Natural killer cell (primary cell): ENCODE results near the gene SCARB1. TPM values are rescaled to one million over a fixed set of nuclear protein-coding genes. Genes with fewer than 3 reads are reported as not detected.

Experiments used
- ATAC-seq, 3 donors: fragments of 150-1000 bp in 2 of 3; fragments of 200-7000 bp in 1 of 3; cut with Tn5 transposase; 1 replicate in 1 of 3; 2 replicates in 2 of 3; pipeline ENCODE4 v1.10.0; 2021; ENCODE audit warnings: mild to moderate bottlenecking in 2 of 3, moderate library complexity in 2 of 3
- DNase-seq, 2 donors: peaks; one replicate each; pipeline versions ENCODE4 v3.0.0 to v3.0.0-alpha.2; 2013 to 2021; ENCODE audit warnings: mixed read lengths in 1 of 2
- H3K27ac ChIP-seq: one replicate; pipeline ENCODE4 v1.5.1; 2013; ENCODE audit warnings: mild to moderate bottlenecking, low read length
- H3K27me3 ChIP-seq: one replicate; pipeline ENCODE4 v1.6.1; 2013; ENCODE audit warnings: low read length; ENCODE audit not compliant: control insufficient read depth, insufficient read depth
- H3K36me3 ChIP-seq: one replicate; pipeline ENCODE4 v1.6.1; 2013; ENCODE audit warnings: low read length; ENCODE audit not compliant: control insufficient read depth, insufficient read depth
- H3K4me1 ChIP-seq: one replicate; pipeline ENCODE4 v1.6.1; 2013; ENCODE audit warnings: low read length; ENCODE audit not compliant: control insufficient read depth, insufficient read depth
- H3K4me3 ChIP-seq: one replicate; pipeline ENCODE4 v1.5.1; 2013; ENCODE audit warnings: low read length
- H3K9me3 ChIP-seq: one replicate; pipeline ENCODE4 v1.6.1; 2013; ENCODE audit warnings: low read length; ENCODE audit not compliant: control insufficient read depth, insufficient read depth
- H3K27ac Mint-ChIP-seq, 2 donors: one replicate each; pipeline ENCODE4 v1.8.0; 2022; ENCODE audit warnings: mild to moderate bottlenecking in 2 of 2, mixed read lengths in 2 of 2, moderate library complexity in 1 of 2
- H3K27me3 Mint-ChIP-seq, 2 donors: one replicate each; pipeline ENCODE4 v1.8.0; 2022; ENCODE audit warnings: low read depth in 2 of 2, mixed read lengths in 2 of 2
- H3K36me3 Mint-ChIP-seq: one replicate; pipeline ENCODE4 v1.8.0; 2022; ENCODE audit warnings: mixed read lengths
- H3K4me1 Mint-ChIP-seq, 2 donors: one replicate each; pipeline ENCODE4 v1.8.0; 2022; ENCODE audit warnings: mixed read lengths in 2 of 2
- H3K4me3 Mint-ChIP-seq: one replicate; pipeline ENCODE4 v1.8.0; 2022; ENCODE audit warnings: mild to moderate bottlenecking, moderate library complexity, mixed read lengths
- H3K9me3 Mint-ChIP-seq, 2 donors: one replicate each; pipeline ENCODE4 v1.8.0; 2022; ENCODE audit warnings: mixed read lengths in 2 of 2
- WGBS: methylation state at CpG from one replicate; pipeline ENCODE4 v1.1.7; 2013; ENCODE audit warnings: missing lambda C conversion rate; ENCODE audit not compliant: insufficient coverage; 5-methylcytosine and 5-hydroxymethylcytosine counted together
- intact Hi-C: fragments of 100-400 bp; cut with micrococcal nuclease; formaldehyde crosslinking; loops from one replicate; pipeline ENCODE4 v1.14.2; 2022
- total RNA-seq, 4 donors: library from RNA; stranded (reverse); fragments of 120-200 nt in 1 of 4; gene quantifications; one replicate each; pipeline versions ENCODE4 v1.2.3 to v1.2.4, GENCODE V29; 2013 to 2022
- TF ChIP-seq, protein P1 (sequence below): fragments of 200-600 bp; IDR thresholded peaks from one replicate; pipeline ENCODE4 v1.8.0; 2022; ENCODE audit warnings: antibody characterized with exemption

SCARB1 gene
- total RNA-seq, 3 donors from 2014 or later (not counting 1 experiment from before 2014, with no cell fraction given) = 1.1 to 2.7 (median 1.3) TPM

- Histone ChIP-seq H3K27ac (no peak overlapping the region), H3K27me3 (peaks cover 2% of the 10 kb centered on the region), H3K4me1 (peaks cover 23% of the 10 kb centered on the region), H3K36me3 (no peaks in the 10 kb centered on the region), H3K9me3 (no peaks in the 10 kb centered on the region), H3K4me3 (no peak overlapping the region)
- Mint-ChIP-seq H3K27ac (no peak overlapping the region), H3K36me3 (no peaks in the 10 kb centered on the region), H3K4me3 (no peak overlapping the region), H3K4me1 (peaks cover 0 to 5% of the 10 kb centered on the region in 2 donors), H3K9me3 (no peaks in the 10 kb centered on the region), H3K27me3 (peaks cover 6 to 20% of the 10 kb centered on the region in 2 donors)
- TF ChIP-seq, protein P1, sequence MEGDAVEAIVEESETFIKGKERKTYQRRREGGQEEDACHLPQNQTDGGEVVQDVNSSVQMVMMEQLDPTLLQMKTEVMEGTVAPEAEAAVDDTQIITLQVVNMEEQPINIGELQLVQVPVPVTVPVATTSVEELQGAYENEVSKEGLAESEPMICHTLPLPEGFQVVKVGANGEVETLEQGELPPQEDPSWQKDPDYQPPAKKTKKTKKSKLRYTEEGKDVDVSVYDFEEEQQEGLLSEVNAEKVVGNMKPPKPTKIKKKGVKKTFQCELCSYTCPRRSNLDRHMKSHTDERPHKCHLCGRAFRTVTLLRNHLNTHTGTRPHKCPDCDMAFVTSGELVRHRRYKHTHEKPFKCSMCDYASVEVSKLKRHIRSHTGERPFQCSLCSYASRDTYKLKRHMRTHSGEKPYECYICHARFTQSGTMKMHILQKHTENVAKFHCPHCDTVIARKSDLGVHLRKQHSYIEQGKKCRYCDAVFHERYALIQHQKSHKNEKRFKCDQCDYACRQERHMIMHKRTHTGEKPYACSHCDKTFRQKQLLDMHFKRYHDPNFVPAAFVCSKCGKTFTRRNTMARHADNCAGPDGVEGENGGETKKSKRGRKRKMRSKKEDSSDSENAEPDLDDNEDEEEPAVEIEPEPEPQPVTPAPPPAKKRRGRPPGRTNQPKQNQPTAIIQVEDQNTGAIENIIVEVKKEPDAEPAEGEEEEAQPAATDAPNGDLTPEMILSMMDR = no peak
- DNase-seq = no peak
- 66% methylated on average over 2 of the region's 2 CpGs for WGBS
- no peak for ATAC-seq
- intact Hi-C loops = no loop called here
Measured at GRCh38 chr12:124731869-124732268, 131.8 kb downstream of the SCARB1 start.

DNA sequence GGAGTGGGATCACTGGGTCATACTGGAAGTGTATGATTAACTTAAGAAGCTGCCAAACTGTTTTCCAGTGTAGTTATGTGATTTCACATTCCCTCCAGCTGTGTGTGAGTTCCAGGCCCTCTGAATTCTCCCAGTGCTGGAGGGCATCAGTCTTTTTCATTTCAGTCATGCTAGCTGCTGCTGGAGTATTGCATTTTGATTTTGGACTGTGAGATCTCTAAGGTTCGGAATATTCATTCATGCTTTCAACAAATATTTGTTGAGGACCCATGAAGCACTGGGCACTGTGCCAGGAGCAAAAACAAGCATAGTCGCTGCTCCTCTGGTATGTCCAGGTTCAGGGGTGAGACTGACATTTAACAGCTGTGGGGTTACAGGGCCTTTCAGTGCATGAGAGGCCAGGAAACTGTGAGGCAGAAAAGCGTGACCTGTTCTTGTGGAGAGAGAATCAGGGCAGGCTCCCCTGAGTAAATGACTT is 133.2 kb downstream of the SCARB1 start:
- H3K27ac ChIP-seq = no peak overlapping the region
- WGBS = 73% methylated on average over 3 of the region's 3 CpGs
- H3K9me3 Mint-ChIP-seq = no peaks in the 10 kb centered on the region
- peaks cover 10% of the 10 kb centered on the region for H3K4me1 ChIP-seq
- no peak overlapping the region for H3K4me3 ChIP-seq
- TF ChIP-seq, protein P1 = no peak
- peaks cover 14 to 30% of the 10 kb centered on the region in 2 donors for H3K27me3 Mint-ChIP-seq
- no peaks in the 10 kb centered on the region for H3K36me3 Mint-ChIP-seq
- no peaks in the 10 kb centered on the region for H3K9me3 ChIP-seq
- no peak overlapping the region for H3K4me3 Mint-ChIP-seq
- ATAC-seq (no peak), DNase-seq (no peak)
- no peak overlapping the region for H3K27ac Mint-ChIP-seq
- H3K27me3 ChIP-seq = peaks cover 2% of the 10 kb centered on the region
- intact Hi-C loops = no loop called here
- H3K4me1 Mint-ChIP-seq = no peaks in the 10 kb centered on the region
- H3K36me3 ChIP-seq = no peaks in the 10 kb centered on the region

GRCh38 chr12:124727922-124728321 is 135.7 kb downstream of the SCARB1 start:
- H3K36me3 Mint-ChIP-seq = no peaks in the 10 kb centered on the region
- no peak overlapping the region for H3K27ac Mint-ChIP-seq
- H3K4me3 Mint-ChIP-seq = no peak overlapping the region
- H3K4me1 ChIP-seq = no peaks in the 10 kb centered on the region
- 93% methylated on average over 9 of the region's 10 CpGs for WGBS
- DNase-seq (no peak), ATAC-seq (no peak)
- H3K4me1 Mint-ChIP-seq = no peaks in the 10 kb centered on the region
- no peaks in the 10 kb centered on the region for H3K9me3 Mint-ChIP-seq
- TF ChIP-seq, protein P1 = no peak
- H3K27me3 Mint-ChIP-seq = peaks cover 15 to 17% of the 10 kb centered on the region in 2 donors
- H3K36me3 ChIP-seq = no peaks in the 10 kb centered on the region
- intact Hi-C loops = no loop called here
- no peaks in the 10 kb centered on the region for H3K9me3 ChIP-seq
- H3K27me3 ChIP-seq = peaks cover 2% of the 10 kb centered on the region
- H3K27ac ChIP-seq = no peak overlapping the region
- no peak overlapping the region for H3K4me3 ChIP-seq

GRCh38 chr12:124727264-124727800 is 136.3 kb downstream of the SCARB1 start:
- WGBS = 35% methylated on average over 18 of the region's 18 CpGs
- Histone ChIP-seq H3K27me3 (peaks cover 2% of the 10 kb centered on the region), H3K4me3 (no peak overlapping the region), H3K4me1 (no peaks in the 10 kb centered on the region), H3K9me3 (no peaks in the 10 kb centered on the region), H3K27ac (peak overlapping the region; percentile 49), H3K36me3 (no peaks in the 10 kb centered on the region)
- peak in 1 of 2 donors; percentile 15 for DNase-seq
- peak; percentile 43 to 66 (median 46) for ATAC-seq
- no peaks in the 10 kb centered on the region for H3K9me3 Mint-ChIP-seq
- peaks cover 11 to 13% of the 10 kb centered on the region in 2 donors for H3K27me3 Mint-ChIP-seq
- TF ChIP-seq, protein P1 = no peak
- H3K4me3 Mint-ChIP-seq = no peak overlapping the region
- intact Hi-C loops = no loop called here
- no peak overlapping the region for H3K27ac Mint-ChIP-seq
- H3K4me1 Mint-ChIP-seq = no peaks in the 10 kb centered on the region
- no peaks in the 10 kb centered on the region for H3K36me3 Mint-ChIP-seq
